SK-N-SH treated with all-trans-retinoic acid at 6 μM for 48 hours (cell line): ENCODE measurements around the gene RPL7L1.

Experiments
- BACH2 ChIP-seq: fragments of 250-450 bp; sonication (Bioruptor Pico); IDR thresholded peaks from 2 replicates; pipeline ENCODE4 v1.9.0; 2021; ENCODE audit warnings: mild to moderate bottlenecking, borderline replicate concordance
- PATZ1 ChIP-seq: fragments of 250-450 bp; sonication (Bioruptor Pico); IDR thresholded peaks from 2 replicates; pipeline ENCODE4 v1.8.0; 2020; ENCODE audit warnings: mild to moderate bottlenecking, moderate library complexity, borderline replicate concordance
- TCF4 ChIP-seq: fragments of 250-450 bp; sonication (Bioruptor Pico); IDR thresholded peaks from 2 replicates; pipeline ENCODE4 v1.8.0; 2021; ENCODE audit warnings: mild to moderate bottlenecking, moderate library complexity, borderline replicate concordance
- TSHZ2 ChIP-seq: fragments of 250-450 bp; sonication (Bioruptor Pico); IDR thresholded peaks from 2 replicates; pipeline ENCODE4 v1.5.0; 2020; ENCODE audit warnings: mild to moderate bottlenecking, moderate library complexity

GRCh38 chr6:42896178-42896719 is 16.8 kb downstream of the RPL7L1 start:
- no peak for TF ChIP-seq PATZ1 (CRISPR knock-in tag)
- no peak for TF ChIP-seq TCF4 (CRISPR knock-in tag)
- no peak for TF ChIP-seq BACH2 (CRISPR knock-in tag)
- no peak for TF ChIP-seq TSHZ2
